T-helper 2 cell treated with Interferon-gamma antibody and Interleukin-4, amounts not matched to agents 5 μg/mL and 100 μg/mL, for 36 hours (primary cell): Measurements from ENCODE around the gene ZCCHC7.
"Not testable (repeated sequence)": the region's sequence is repeated elsewhere in the genome, so short reads cannot be mapped to it uniquely, and the experiment has no call there.

Experiments used
- DNase-seq: peaks from one replicate; pipeline ENCODE4 v3.0.0; 2021; ENCODE audit warnings: low spot score
- H3K27ac Mint-ChIP-seq: one replicate; pipeline ENCODE4 v1.8.0; 2021; ENCODE audit warnings: mild to moderate bottlenecking, mixed read lengths
- H3K27me3 Mint-ChIP-seq: one replicate; pipeline ENCODE4 v1.8.0; 2021; ENCODE audit warnings: low read depth, mixed read lengths
- H3K36me3 Mint-ChIP-seq: one replicate; pipeline ENCODE4 v1.8.0; 2021; ENCODE audit warnings: low read depth, mixed read lengths
- H3K4me1 Mint-ChIP-seq: one replicate; pipeline ENCODE4 v1.8.0; 2021; ENCODE audit warnings: low read depth, mixed read lengths
- H3K4me3 Mint-ChIP-seq: one replicate; pipeline ENCODE4 v1.8.0; 2022; ENCODE audit warnings: mild to moderate bottlenecking, moderate library complexity, mixed read lengths
- H3K9me3 Mint-ChIP-seq: one replicate; pipeline ENCODE4 v1.8.0; 2021; ENCODE audit warnings: mixed read lengths

Gene ZCCHC7

DNA sequence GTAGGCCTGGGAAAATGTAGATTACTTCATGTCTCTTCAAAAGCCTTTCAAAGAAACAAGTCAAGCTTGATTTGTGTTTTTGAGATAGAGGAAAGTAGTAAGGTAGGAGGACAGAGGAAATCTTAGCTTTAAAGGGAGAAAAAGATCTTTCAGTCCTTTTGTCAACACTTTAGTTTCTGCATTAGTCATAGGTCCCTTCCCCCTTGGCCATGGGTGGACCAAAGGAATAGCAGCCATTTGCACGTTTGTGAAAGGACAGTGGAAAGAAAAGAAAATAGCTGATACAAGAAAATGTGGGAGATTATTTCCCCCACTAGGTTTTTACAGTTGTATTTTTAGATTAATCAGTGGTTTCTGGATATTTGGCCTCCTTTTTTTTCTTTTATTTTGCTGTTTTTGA lies 180.2 kb downstream of the ZCCHC7 start:
- Mint-ChIP-seq H3K9me3 (no peaks in the 10 kb centered on the region), H3K4me3 (peak overlapping the region; percentile 75), H3K4me1 (peaks cover 52% of the 10 kb centered on the region), H3K27me3 (no peaks in the 10 kb centered on the region), H3K36me3 (peaks cover 36% of the 10 kb centered on the region), H3K27ac (peak overlapping the region; percentile 84)
- no peak for DNase-seq

DNA sequence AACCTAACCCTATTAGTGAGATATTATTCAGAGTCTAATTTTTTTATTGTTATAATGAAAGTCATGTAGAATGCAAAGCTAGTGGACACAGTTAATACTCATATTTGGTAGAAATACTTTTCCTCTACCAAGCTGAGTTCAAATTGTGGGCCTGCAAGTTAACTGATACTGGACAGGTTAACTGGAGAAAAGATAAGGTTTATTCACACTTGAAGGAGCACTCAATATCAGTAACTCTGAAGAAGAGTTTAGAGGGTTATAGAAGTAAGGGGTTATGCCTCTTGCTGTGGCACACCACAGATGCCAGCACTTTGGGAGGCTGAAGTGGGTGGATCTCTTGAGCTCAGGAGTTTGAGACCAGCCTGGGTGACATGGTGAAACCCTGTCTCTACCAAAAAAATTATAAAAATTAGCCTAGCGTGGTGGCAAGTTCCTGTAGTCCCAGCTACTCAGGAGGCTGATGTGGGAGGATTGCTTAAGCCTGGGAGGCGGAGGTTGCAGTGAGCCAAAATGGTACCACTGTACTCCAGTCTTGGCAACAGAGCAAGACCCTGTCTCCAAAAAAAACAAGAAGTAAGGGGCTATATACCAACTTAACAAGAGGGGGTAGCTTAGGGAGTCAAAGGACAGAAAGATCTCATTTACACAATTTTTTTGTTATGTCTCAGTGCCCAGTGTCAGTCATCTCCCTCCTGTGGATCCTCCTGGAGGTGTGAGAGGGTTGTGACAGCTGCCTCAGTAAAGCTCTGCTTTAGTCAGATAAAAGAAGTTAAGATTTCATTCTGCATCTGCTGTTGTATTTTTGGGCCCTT lies 180.9 kb downstream of the ZCCHC7 start:
- H3K4me3 Mint-ChIP-seq = peak overlapping the region; percentile 75
- peaks cover 47% of the 10 kb centered on the region for H3K4me1 Mint-ChIP-seq
- H3K36me3 Mint-ChIP-seq = peaks cover 34% of the 10 kb centered on the region
- H3K9me3 Mint-ChIP-seq = no peaks in the 10 kb centered on the region
- no peak for DNase-seq
- no peaks in the 10 kb centered on the region for H3K27me3 Mint-ChIP-seq
- peak overlapping the region; percentile 84 for H3K27ac Mint-ChIP-seq

- no peaks in the 10 kb centered on the region for H3K9me3 Mint-ChIP-seq
- no peak for DNase-seq
- H3K27me3 Mint-ChIP-seq = no peaks in the 10 kb centered on the region
- peak overlapping the region; percentile 75 for H3K4me3 Mint-ChIP-seq
- peaks cover 31% of the 10 kb centered on the region for H3K36me3 Mint-ChIP-seq
- peak overlapping the region; percentile 84 for H3K27ac Mint-ChIP-seq
- peaks cover 43% of the 10 kb centered on the region for H3K4me1 Mint-ChIP-seq
Measured at GRCh38 chr9:37301854-37302172, 181.4 kb downstream of the ZCCHC7 start.

GRCh38 chr9:37302277-37302676 lies 181.9 kb downstream of the ZCCHC7 start:
- peak; percentile 38 for DNase-seq
- Mint-ChIP-seq H3K4me1 (peaks cover 43% of the 10 kb centered on the region), H3K4me3 (peak overlapping the region; percentile 75), H3K27me3 (no peaks in the 10 kb centered on the region), H3K27ac (peak overlapping the region; percentile 84), H3K9me3 (no peaks in the 10 kb centered on the region), H3K36me3 (peaks cover 34% of the 10 kb centered on the region)

GRCh38 chr9:37303272-37303671 lies 182.9 kb downstream of the ZCCHC7 start:
- not testable (repeated sequence) for H3K4me3 Mint-ChIP-seq, DNase-seq, H3K27me3 Mint-ChIP-seq, H3K9me3 Mint-ChIP-seq
- Mint-ChIP-seq H3K27ac (peak overlapping the region; percentile 84), H3K4me1 (peaks cover 43% of the 10 kb centered on the region), H3K36me3 (peaks cover 32% of the 10 kb centered on the region)

DNA sequence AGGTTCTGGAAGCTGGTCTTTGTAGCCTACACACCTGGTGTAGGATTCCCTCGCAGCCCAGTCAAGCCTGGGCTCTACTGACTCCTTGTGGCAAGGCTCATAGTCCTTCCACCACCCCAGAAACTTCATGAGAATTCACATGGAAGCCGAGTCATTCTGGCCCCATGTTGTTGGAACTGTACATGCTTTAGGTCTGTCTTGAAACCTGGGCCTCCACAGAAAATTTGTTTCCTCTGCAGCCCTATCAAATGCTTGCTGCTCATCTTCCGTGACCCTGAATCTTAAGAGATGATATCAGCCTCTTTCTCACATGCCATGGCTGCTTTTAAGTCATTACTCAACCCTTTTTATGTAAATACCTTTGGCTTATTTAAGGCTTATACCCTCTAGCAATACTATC lies 188.8 kb downstream of the ZCCHC7 start:
- H3K27me3 Mint-ChIP-seq = no peaks in the 10 kb centered on the region
- no peak for DNase-seq
- peaks cover 10% of the 10 kb centered on the region for H3K4me1 Mint-ChIP-seq
- H3K4me3 Mint-ChIP-seq = no peak overlapping the region
- peaks cover 20% of the 10 kb centered on the region for H3K36me3 Mint-ChIP-seq
- H3K9me3 Mint-ChIP-seq = no peaks in the 10 kb centered on the region
- H3K27ac Mint-ChIP-seq = no peak overlapping the region

- H3K27ac Mint-ChIP-seq = no peak overlapping the region
- H3K4me3 Mint-ChIP-seq = no peak overlapping the region
- no peaks in the 10 kb centered on the region for H3K9me3 Mint-ChIP-seq
- peaks cover 9% of the 10 kb centered on the region for H3K36me3 Mint-ChIP-seq
- H3K27me3 Mint-ChIP-seq = no peaks in the 10 kb centered on the region
- H3K4me1 Mint-ChIP-seq = peaks cover 4% of the 10 kb centered on the region
- no peak for DNase-seq
Measured at GRCh38 chr9:37311938-37312708, 191.7 kb downstream of the ZCCHC7 start.

DNA sequence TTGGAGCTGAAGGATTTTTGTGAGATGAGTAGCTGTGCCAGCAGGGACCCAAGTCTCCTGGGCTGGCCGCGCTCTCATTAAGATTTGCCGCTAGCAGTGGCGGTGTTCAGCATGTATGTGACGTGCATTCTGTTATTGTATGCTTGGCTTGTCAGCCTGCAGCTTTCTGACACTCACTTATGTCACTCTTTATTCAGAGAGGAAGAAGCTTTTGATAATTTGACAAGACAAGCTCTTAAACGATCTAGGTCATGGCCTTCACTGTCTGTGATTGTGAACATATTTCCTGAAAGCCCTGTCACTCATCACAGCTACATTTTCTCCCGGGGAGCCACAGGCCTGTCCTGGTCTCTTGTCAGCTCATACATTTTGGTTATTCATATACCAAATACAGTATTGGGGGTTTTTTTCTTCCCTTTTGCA lies 203.9 kb downstream of the ZCCHC7 start:
- Mint-ChIP-seq H3K27ac (no peak overlapping the region), H3K36me3 (peaks cover 10% of the 10 kb centered on the region), H3K4me1 (no peaks in the 10 kb centered on the region)

GRCh38 chr9:37324691-37325490 lies 204.5 kb downstream of the ZCCHC7 start:
- Mint-ChIP-seq H3K36me3 (peaks cover 5% of the 10 kb centered on the region), H3K27me3 (no peaks in the 10 kb centered on the region), H3K4me1 (no peaks in the 10 kb centered on the region), H3K27ac (no peak overlapping the region), H3K4me3 (no peak overlapping the region), H3K9me3 (peaks cover 6% of the 10 kb centered on the region)
- DNase-seq = no peak

More for the DNA sequence above, 203.9 kb downstream of the ZCCHC7 start:
- Mint-ChIP-seq H3K9me3 (peaks cover 6% of the 10 kb centered on the region), H3K4me3 (no peak overlapping the region), H3K27me3 (no peaks in the 10 kb centered on the region)
- DNase-seq = no peak

DNA sequence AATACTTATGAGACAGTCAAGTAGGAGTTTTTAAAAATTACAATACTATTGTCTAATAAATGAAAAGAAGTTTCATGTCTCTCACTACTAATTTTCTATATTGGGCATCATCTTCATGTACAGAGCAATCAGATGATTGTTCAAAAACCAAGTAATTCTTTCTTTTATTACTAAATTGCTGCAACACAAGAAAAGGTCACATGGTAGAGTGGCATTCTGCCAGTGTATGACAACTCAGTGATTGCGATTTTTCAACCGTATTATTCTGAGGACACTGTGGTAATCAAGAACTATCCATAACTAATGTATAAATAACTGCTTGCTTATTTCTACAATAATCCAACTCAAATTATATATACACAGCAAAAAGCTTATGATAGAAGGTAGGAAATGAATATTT lies 205.4 kb downstream of the ZCCHC7 start:
- H3K9me3 Mint-ChIP-seq = no peaks in the 10 kb centered on the region

DNA sequence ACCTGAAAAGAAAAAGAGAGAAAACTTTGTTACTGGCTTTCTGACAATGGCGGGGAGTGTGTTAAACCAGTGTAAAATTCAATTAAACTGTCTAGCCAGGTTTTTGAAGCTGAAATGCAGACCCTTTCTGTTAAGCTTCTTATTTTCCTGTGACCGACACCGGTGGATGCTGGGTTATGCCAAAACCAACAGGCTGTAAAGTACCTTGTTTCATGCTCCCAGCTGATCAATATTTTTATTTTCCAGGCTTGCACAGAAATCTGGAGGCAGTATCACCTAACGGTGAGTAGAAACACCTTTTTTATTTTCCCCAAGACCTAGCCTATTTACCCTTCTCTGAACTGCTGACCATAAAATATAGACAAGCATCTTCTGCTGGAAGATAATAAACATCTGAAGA lies 207.2 kb downstream of the ZCCHC7 start:
- Mint-ChIP-seq H3K4me1 (no peaks in the 10 kb centered on the region), H3K27ac (no peak overlapping the region), H3K36me3 (no peaks in the 10 kb centered on the region), H3K27me3 (no peaks in the 10 kb centered on the region), H3K4me3 (no peak overlapping the region), H3K9me3 (no peaks in the 10 kb centered on the region)
- DNase-seq = no peak

More for the DNA sequence above, 205.4 kb downstream of the ZCCHC7 start:
- no peak for DNase-seq
- H3K27ac Mint-ChIP-seq = no peak overlapping the region
- no peaks in the 10 kb centered on the region for H3K27me3 Mint-ChIP-seq
- no peaks in the 10 kb centered on the region for H3K36me3 Mint-ChIP-seq
- H3K4me1 Mint-ChIP-seq = no peaks in the 10 kb centered on the region
- no peak overlapping the region for H3K4me3 Mint-ChIP-seq

- no peaks in the 10 kb centered on the region for H3K4me1 Mint-ChIP-seq
- no peak for DNase-seq
- H3K4me3 Mint-ChIP-seq = no peak overlapping the region
- no peaks in the 10 kb centered on the region for H3K27me3 Mint-ChIP-seq
- no peak overlapping the region for H3K27ac Mint-ChIP-seq
- H3K9me3 Mint-ChIP-seq = no peaks in the 10 kb centered on the region
- no peaks in the 10 kb centered on the region for H3K36me3 Mint-ChIP-seq
Measured at GRCh38 chr9:37328556-37329227, 208.3 kb downstream of the ZCCHC7 start.

GRCh38 chr9:37329576-37329975 lies 209.2 kb downstream of the ZCCHC7 start:
- Mint-ChIP-seq H3K36me3 (no peaks in the 10 kb centered on the region), H3K27ac (no peak overlapping the region), H3K4me3 (no peak overlapping the region), H3K9me3 (no peaks in the 10 kb centered on the region), H3K27me3 (no peaks in the 10 kb centered on the region), H3K4me1 (no peaks in the 10 kb centered on the region)
- no peak for DNase-seq
